ENCODE measurements around the gene ZNF763.
"Not testable (repeated sequence)": the region's sequence is repeated elsewhere in the genome, so short reads cannot be mapped to it uniquely, and the experiment has no call there.

Gene ZNF763

GRCh38 chr19:11987405-11988281 is 22.8 kb downstream of the ZNF763 start:
- Histone ChIP-seq H3K4me3 (ENCODE audit: low read length in 2 of 2) (peak overlapping the region; percentile 94 to 95), H4K8ac (ENCODE audit: low read depth, low read length) (no peak overlapping the region), H4K91ac (ENCODE audit: low read depth, low read length, poor library complexity) (no peak overlapping the region), H3K14ac (ENCODE audit: low read length) (peak overlapping the region; percentile 91), H3K9ac (ENCODE audit: low read depth, low read length, poor library complexity) (peak overlapping the region; percentile 83), H2BK12ac (ENCODE audit: low read length) (no peak overlapping the region), H3K9me3 (replicated peaks in 1 of 2; ENCODE audit: control insufficient read depth in 2 of 2, insufficient read depth in 1 of 2, low read depth in 1 of 2, low read length in 2 of 2) (peaks cover 15 to 42% of the 10 kb centered on the region in 2 donors), H3K27me3 (ENCODE audit: control insufficient read depth in 3 of 3, insufficient read depth in 3 of 3, low read depth in 1 of 3, low read length in 3 of 3) (no peaks in the 10 kb centered on the region), H2BK5ac (ENCODE audit: low read length) (peak overlapping the region; percentile 77), H3K4me2 (ENCODE audit: insufficient read depth, low read length, poor library complexity, severe bottlenecking) (peak overlapping the region; percentile 92), H2BK120ac (ENCODE audit: low read depth, low read length) (no peak overlapping the region), H3K79me1 (ENCODE audit: low read depth, low read length) (peaks cover 5% of the 10 kb centered on the region), H2BK15ac (ENCODE audit: low read length) (peak overlapping the region; percentile 55), H2AK5ac (ENCODE audit: low read depth, low read length) (peak overlapping the region; percentile 78), H3K4me1 (ENCODE audit: control insufficient read depth in 2 of 2, insufficient read depth in 1 of 2, low read depth in 1 of 2, low read length in 2 of 2) (peaks cover 0 to 2% of the 10 kb centered on the region in 2 donors), H3K27ac (replicated peaks; ENCODE audit: low read length) (peak overlapping the region; percentile 93), H2AFZ (ENCODE audit: low read length) (peak overlapping the region; percentile 95), H3K4ac (ENCODE audit: low read length) (no peak overlapping the region), H3K23ac (ENCODE audit: low read depth, low read length, poor library complexity) (peak overlapping the region; percentile 94), H3K36me3 (replicated peaks in 1 of 2; ENCODE audit: control insufficient read depth in 2 of 2, insufficient read depth in 2 of 2, low read length in 2 of 2) (peaks cover 6 to 32% of the 10 kb centered on the region in 2 donors), H3K18ac (ENCODE audit: low read length) (peak overlapping the region; percentile 90)
- DNase-seq (ENCODE audit: low spot score), result peak; percentile 91
- WGBS, 2 donors (ENCODE audit: extremely low coverage in 2 of 2, insufficient read length in 2 of 2, insufficient replicate concordance in 1 of 2), result no CpG with 5 or more reads among the region's 54 CpGs

DNA sequence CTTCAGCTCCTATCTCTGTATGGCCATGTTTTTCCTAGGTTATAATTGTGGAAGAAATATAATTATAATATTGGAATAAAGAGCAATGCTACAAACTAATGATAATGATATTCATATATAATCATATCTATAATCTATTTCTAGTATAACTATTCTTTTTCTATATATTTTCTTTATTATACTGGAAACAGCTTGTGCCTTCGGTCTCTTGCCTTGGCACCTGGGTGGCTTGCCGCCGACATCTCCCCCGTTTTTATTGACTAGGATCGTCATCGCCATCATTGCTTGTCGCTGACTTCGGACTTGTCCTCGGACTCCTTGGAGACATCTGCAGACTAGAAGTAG is 24.2 kb downstream of the ZNF763 start:
- no peak overlapping the region for H3K18ac ChIP-seq (ENCODE audit: low read length)
- H3K9ac ChIP-seq (ENCODE audit: low read depth, low read length, poor library complexity), result no peak overlapping the region
- H3K27me3 ChIP-seq (ENCODE audit: control insufficient read depth in 3 of 3, insufficient read depth in 3 of 3, low read depth in 1 of 3, low read length in 3 of 3), result no peaks in the 10 kb centered on the region
- H2BK12ac ChIP-seq (ENCODE audit: low read length), result no peak overlapping the region
- H3K4me3 ChIP-seq (ENCODE audit: low read length in 2 of 2), result no peak overlapping the region
- no peak overlapping the region for H3K4me2 ChIP-seq (ENCODE audit: insufficient read depth, low read length, poor library complexity, severe bottlenecking)
- H4K91ac ChIP-seq (ENCODE audit: low read depth, low read length, poor library complexity), result no peak overlapping the region
- no peak overlapping the region for H3K4ac ChIP-seq (ENCODE audit: low read length)
- H2BK120ac ChIP-seq (ENCODE audit: low read depth, low read length), result no peak overlapping the region
- no peak overlapping the region for H2AFZ ChIP-seq (ENCODE audit: low read length)
- H4K8ac ChIP-seq (ENCODE audit: low read depth, low read length), result no peak overlapping the region
- H3K14ac ChIP-seq (ENCODE audit: low read length), result no peak overlapping the region
- no peak overlapping the region for H2BK5ac ChIP-seq (ENCODE audit: low read length)
- H3K27ac ChIP-seq (replicated peaks; ENCODE audit: low read length), result no peak overlapping the region
- peaks cover 0 to 2% of the 10 kb centered on the region in 2 donors for H3K4me1 ChIP-seq (ENCODE audit: control insufficient read depth in 2 of 2, insufficient read depth in 1 of 2, low read depth in 1 of 2, low read length in 2 of 2)
- no peak overlapping the region for H3K23ac ChIP-seq (ENCODE audit: low read depth, low read length, poor library complexity)
- no peak overlapping the region for H2AK5ac ChIP-seq (ENCODE audit: low read depth, low read length)
- WGBS, 2 donors (ENCODE audit: extremely low coverage in 2 of 2, insufficient read length in 2 of 2, insufficient replicate concordance in 1 of 2), result no CpG with 5 or more reads among the region's 9 CpGs
- H3K9me3 ChIP-seq (replicated peaks in 1 of 2; ENCODE audit: control insufficient read depth in 2 of 2, insufficient read depth in 1 of 2, low read depth in 1 of 2, low read length in 2 of 2), result peaks cover 11 to 38% of the 10 kb centered on the region in 2 donors
- H3K36me3 ChIP-seq (replicated peaks in 1 of 2; ENCODE audit: control insufficient read depth in 2 of 2, insufficient read depth in 2 of 2, low read length in 2 of 2), result peaks cover 6 to 42% of the 10 kb centered on the region in 2 donors
- no peak overlapping the region for H2BK15ac ChIP-seq (ENCODE audit: low read length)
- peaks cover 5% of the 10 kb centered on the region for H3K79me1 ChIP-seq (ENCODE audit: low read depth, low read length)
- no peak for DNase-seq (ENCODE audit: low spot score)

DNA sequence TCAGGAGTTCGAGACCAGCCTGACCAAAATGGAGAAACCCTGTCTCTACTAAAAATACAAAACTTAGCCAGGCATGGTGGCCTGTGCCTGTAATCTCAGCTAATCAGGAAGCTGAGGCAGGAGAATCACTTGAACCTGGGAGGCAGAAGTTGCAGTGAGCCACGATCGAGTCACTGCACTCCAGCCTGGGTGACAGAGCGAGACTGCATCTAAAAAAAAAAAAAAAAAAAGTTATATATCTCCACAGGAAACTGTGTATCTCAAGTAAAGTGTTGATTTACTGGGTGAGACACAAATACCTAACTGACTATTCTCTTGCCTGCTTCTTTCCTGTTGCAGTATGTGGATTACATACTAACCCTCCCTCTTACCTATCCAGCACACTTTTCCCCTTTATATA is 27.1 kb downstream of the ZNF763 start:
- not testable (repeated sequence) for H3K4me3 ChIP-seq (ENCODE audit: low read length in 2 of 2); H2AK5ac ChIP-seq (ENCODE audit: low read depth, low read length); H4K8ac ChIP-seq (ENCODE audit: low read depth, low read length); H3K4ac ChIP-seq (ENCODE audit: low read length); H3K23ac ChIP-seq (ENCODE audit: low read depth, low read length, poor library complexity); H3K27ac ChIP-seq (replicated peaks; ENCODE audit: low read length); H2BK5ac ChIP-seq (ENCODE audit: low read length); H2BK120ac ChIP-seq (ENCODE audit: low read depth, low read length); H3K4me1 ChIP-seq (ENCODE audit: control insufficient read depth in 2 of 2, insufficient read depth in 1 of 2, low read depth in 1 of 2, low read length in 2 of 2); DNase-seq (ENCODE audit: low spot score); H3K79me1 ChIP-seq (ENCODE audit: low read depth, low read length); H2BK15ac ChIP-seq (ENCODE audit: low read length); H2BK12ac ChIP-seq (ENCODE audit: low read length); H3K14ac ChIP-seq (ENCODE audit: low read length); H2AFZ ChIP-seq (ENCODE audit: low read length); H3K4me2 ChIP-seq (ENCODE audit: insufficient read depth, low read length, poor library complexity, severe bottlenecking); H3K27me3 ChIP-seq (ENCODE audit: control insufficient read depth in 3 of 3, insufficient read depth in 3 of 3, low read depth in 1 of 3, low read length in 3 of 3); H3K9ac ChIP-seq (ENCODE audit: low read depth, low read length, poor library complexity); H3K18ac ChIP-seq (ENCODE audit: low read length); H4K91ac ChIP-seq (ENCODE audit: low read depth, low read length, poor library complexity)
- Histone ChIP-seq H3K9me3 (replicated peaks in 1 of 2; ENCODE audit: control insufficient read depth in 2 of 2, insufficient read depth in 1 of 2, low read depth in 1 of 2, low read length in 2 of 2) (peaks cover 7 to 51% of the 10 kb centered on the region in 2 donors), H3K36me3 (replicated peaks in 1 of 2; ENCODE audit: control insufficient read depth in 2 of 2, insufficient read depth in 2 of 2, low read length in 2 of 2) (peaks cover 7 to 55% of the 10 kb centered on the region in 2 donors)
- no CpG with 5 or more reads among the region's 4 CpGs for WGBS, 2 donors (ENCODE audit: extremely low coverage in 2 of 2, insufficient read length in 2 of 2, insufficient replicate concordance in 1 of 2)

GRCh38 chr19:11995174-11995573 is 30.3 kb downstream of the ZNF763 start:
- Histone ChIP-seq H3K4me1 (ENCODE audit: control insufficient read depth in 2 of 2, insufficient read depth in 1 of 2, low read depth in 1 of 2, low read length in 2 of 2) (no peaks in the 10 kb centered on the region), H2BK5ac (ENCODE audit: low read length) (no peak overlapping the region), H4K8ac (ENCODE audit: low read depth, low read length) (no peak overlapping the region), H3K23ac (ENCODE audit: low read depth, low read length, poor library complexity) (no peak overlapping the region), H3K79me1 (ENCODE audit: low read depth, low read length) (peaks cover 4% of the 10 kb centered on the region), H3K9me3 (replicated peaks in 1 of 2; ENCODE audit: control insufficient read depth in 2 of 2, insufficient read depth in 1 of 2, low read depth in 1 of 2, low read length in 2 of 2) (peaks cover 7 to 62% of the 10 kb centered on the region in 2 donors), H3K18ac (ENCODE audit: low read length) (no peak overlapping the region), H3K27ac (replicated peaks; ENCODE audit: low read length) (no peak overlapping the region), H2BK15ac (ENCODE audit: low read length) (no peak overlapping the region), H2AK5ac (ENCODE audit: low read depth, low read length) (no peak overlapping the region), H3K9ac (ENCODE audit: low read depth, low read length, poor library complexity) (no peak overlapping the region), H2BK120ac (ENCODE audit: low read depth, low read length) (no peak overlapping the region), H3K27me3 (ENCODE audit: control insufficient read depth in 3 of 3, insufficient read depth in 3 of 3, low read depth in 1 of 3, low read length in 3 of 3) (no peaks in the 10 kb centered on the region), H3K14ac (ENCODE audit: low read length) (no peak overlapping the region), H4K91ac (ENCODE audit: low read depth, low read length, poor library complexity) (no peak overlapping the region), H3K36me3 (replicated peaks in 1 of 2; ENCODE audit: control insufficient read depth in 2 of 2, insufficient read depth in 2 of 2, low read length in 2 of 2) (peaks cover 10 to 57% of the 10 kb centered on the region in 2 donors), H3K4me3 (ENCODE audit: low read length in 2 of 2) (no peak overlapping the region), H3K4me2 (ENCODE audit: insufficient read depth, low read length, poor library complexity, severe bottlenecking) (no peak overlapping the region), H2AFZ (ENCODE audit: low read length) (no peak overlapping the region), H3K4ac (ENCODE audit: low read length) (no peak overlapping the region), H2BK12ac (ENCODE audit: low read length) (no peak overlapping the region)
- no peak for DNase-seq (ENCODE audit: low spot score)
- no CpG with 5 or more reads among the region's 1 CpG for WGBS, 2 donors (ENCODE audit: extremely low coverage in 2 of 2, insufficient read length in 2 of 2, insufficient replicate concordance in 1 of 2)
